Hepatocyte (in vitro differentiated cells): Measurements from ENCODE around the gene PLCH2. TPM values are rescaled to one million over a fixed set of nuclear protein-coding genes. Genes with fewer than 3 reads are reported as not detected.

ENCODE experiments used
- DNase-seq: peaks from one replicate; pipeline ENCODE4 v3.0.0-alpha.2; 2016; ENCODE audit warnings: low spot score
- H2AFZ ChIP-seq: fragments of 200-600 bp; sonication (generic); 2 replicates; pipeline ENCODE4 v1.6.0; 2016; ENCODE audit warnings: antibody characterized with exemption, mild to moderate bottlenecking
- H3K27ac ChIP-seq: fragments of 200-600 bp; sonication (generic); 2 replicates; pipeline ENCODE4 v1.5.1; 2016; ENCODE audit warnings: mild to moderate bottlenecking
- H3K27me3 ChIP-seq: fragments of 200-600 bp; sonication (generic); 2 replicates; pipeline ENCODE4 v1.6.1; 2016
- H3K36me3 ChIP-seq: fragments of 200-600 bp; sonication (generic); replicated peaks from 2 replicates; pipeline ENCODE4 v1.5.1; 2016; ENCODE audit warnings: low read depth; ENCODE audit not compliant: insufficient read depth
- H3K4me1 ChIP-seq: fragments of 200-600 bp; sonication (generic); 2 replicates; pipeline ENCODE4 v1.5.1; 2016; ENCODE audit warnings: mild to moderate bottlenecking, moderate library complexity; ENCODE audit not compliant: insufficient read depth
- H3K4me2 ChIP-seq: fragments of 200-600 bp; sonication (generic); 2 replicates; pipeline ENCODE4 v1.6.0; 2016
- H3K4me3 ChIP-seq: fragments of 200-600 bp; sonication (generic); 2 replicates; pipeline ENCODE4 v1.5.1; 2016; ENCODE audit warnings: mild to moderate bottlenecking
- H3K79me2 ChIP-seq: fragments of 200-600 bp; sonication (generic); 2 replicates; pipeline ENCODE4 v1.6.0; 2017; ENCODE audit warnings: mild to moderate bottlenecking
- H3K9me2 ChIP-seq: fragments of 200-600 bp; sonication (generic); replicated peaks from 2 replicates; pipeline ENCODE4 v1.6.0; 2017; ENCODE audit warnings: mild to moderate bottlenecking; ENCODE audit not compliant: insufficient read depth
- H3K9me3 ChIP-seq: fragments of 200-600 bp; sonication (generic); 2 replicates; pipeline ENCODE4 v1.5.1; 2016; ENCODE audit warnings: low read depth, mild to moderate bottlenecking
- H4K20me1 ChIP-seq: fragments of 200-600 bp; sonication (generic); 2 replicates; pipeline ENCODE4 v1.6.0; 2016; ENCODE audit warnings: mild to moderate bottlenecking; ENCODE audit not compliant: insufficient read depth, poor library complexity, severe bottlenecking
- EZH2 ChIP-seq: fragments of 200-600 bp; sonication (generic); IDR thresholded peaks from 2 replicates; pipeline ENCODE4 v1.6.1; 2016; ENCODE audit warnings: antibody characterized with exemption, mild to moderate bottlenecking, borderline replicate concordance
- EZH2phosphoT487 ChIP-seq: fragments of 200-600 bp; sonication (generic); IDR thresholded peaks from one replicate; pipeline ENCODE4 v1.6.1; 2018; ENCODE audit warnings: antibody characterized with exemption, mild to moderate bottlenecking, low read depth, moderate library complexity; ENCODE audit not compliant: unreplicated experiment, severe bottlenecking
- WGBS: methylation state at CpG from one replicate; pipeline ENCODE4 v1.1.6; 2016; ENCODE audit warnings: low lambda C conversion rate; ENCODE audit errors: missing lambda C conversion rate; 5-methylcytosine and 5-hydroxymethylcytosine counted together
- polyA plus RNA-seq: library from polyadenylated mRNA; unstranded; fragments of >200 nt; fragmentation: Nextera tagmentation; extraction: Ambion mirVana; gene quantifications from 2 replicates; pipeline ENCODE4 v1.2.1, GENCODE V29; 2016
- total RNA-seq: library from RNA; depleted of rRNA; stranded (reverse); fragments of >200 nt; gene quantifications from 2 replicates; pipeline ENCODE4 v1.2.3, GENCODE V29; 2014
- TF ChIP-seq, protein P1 (sequence below): fragments of 200-600 bp; sonication (generic); IDR thresholded peaks from 2 replicates; pipeline ENCODE4 v1.5.1; 2016; ENCODE audit warnings: antibody characterized with exemption, mild to moderate bottlenecking; ENCODE audit not compliant: poor library complexity

Gene PLCH2
- total and polyA plus RNA-seq, 2 experiments from 2014 or later: 1.3 to 3.4 TPM

DNA sequence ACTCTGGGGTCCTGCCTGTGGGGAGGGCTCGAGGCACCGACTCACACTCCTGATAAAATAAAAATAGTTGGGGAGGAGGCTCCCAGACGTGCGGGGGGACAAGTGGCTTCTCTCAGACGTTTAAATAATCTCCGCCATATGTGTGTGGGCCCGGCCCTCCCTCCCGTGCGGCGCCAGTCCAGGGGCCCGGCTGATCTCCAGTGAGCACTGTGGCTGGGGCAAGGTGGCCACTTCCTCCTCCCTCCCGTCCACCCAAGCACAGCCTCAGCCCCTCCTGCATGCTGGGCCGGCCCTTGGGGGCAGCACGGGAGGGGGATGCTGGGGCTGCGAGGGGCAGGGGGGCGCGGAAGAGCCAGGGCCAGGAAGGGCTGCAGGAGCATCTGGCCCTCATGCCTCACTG, 4.0 kb upstream of the PLCH2 start:
- no peaks in the 10 kb centered on the region for H3K9me2 ChIP-seq
- H3K9me3 ChIP-seq: no peaks in the 10 kb centered on the region
- H3K4me3 ChIP-seq: no peak overlapping the region
- no peak overlapping the region for H2AFZ ChIP-seq
- no peaks in the 10 kb centered on the region for H3K79me2 ChIP-seq
- TF ChIP-seq, protein P1, sequence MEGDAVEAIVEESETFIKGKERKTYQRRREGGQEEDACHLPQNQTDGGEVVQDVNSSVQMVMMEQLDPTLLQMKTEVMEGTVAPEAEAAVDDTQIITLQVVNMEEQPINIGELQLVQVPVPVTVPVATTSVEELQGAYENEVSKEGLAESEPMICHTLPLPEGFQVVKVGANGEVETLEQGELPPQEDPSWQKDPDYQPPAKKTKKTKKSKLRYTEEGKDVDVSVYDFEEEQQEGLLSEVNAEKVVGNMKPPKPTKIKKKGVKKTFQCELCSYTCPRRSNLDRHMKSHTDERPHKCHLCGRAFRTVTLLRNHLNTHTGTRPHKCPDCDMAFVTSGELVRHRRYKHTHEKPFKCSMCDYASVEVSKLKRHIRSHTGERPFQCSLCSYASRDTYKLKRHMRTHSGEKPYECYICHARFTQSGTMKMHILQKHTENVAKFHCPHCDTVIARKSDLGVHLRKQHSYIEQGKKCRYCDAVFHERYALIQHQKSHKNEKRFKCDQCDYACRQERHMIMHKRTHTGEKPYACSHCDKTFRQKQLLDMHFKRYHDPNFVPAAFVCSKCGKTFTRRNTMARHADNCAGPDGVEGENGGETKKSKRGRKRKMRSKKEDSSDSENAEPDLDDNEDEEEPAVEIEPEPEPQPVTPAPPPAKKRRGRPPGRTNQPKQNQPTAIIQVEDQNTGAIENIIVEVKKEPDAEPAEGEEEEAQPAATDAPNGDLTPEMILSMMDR: no peak
- TF ChIP-seq EZH2 (no peak), EZH2phosphoT487 (no peak)
- no peaks in the 10 kb centered on the region for H4K20me1 ChIP-seq
- WGBS: 74% methylated on average over 10 of the region's 17 CpGs
- no peaks in the 10 kb centered on the region for H3K36me3 ChIP-seq
- no peak for DNase-seq
- peaks cover 10% of the 10 kb centered on the region for H3K27me3 ChIP-seq
- peaks cover 9% of the 10 kb centered on the region for H3K4me1 ChIP-seq
- no peak overlapping the region for H3K4me2 ChIP-seq
- no peak overlapping the region for H3K27ac ChIP-seq

DNA sequence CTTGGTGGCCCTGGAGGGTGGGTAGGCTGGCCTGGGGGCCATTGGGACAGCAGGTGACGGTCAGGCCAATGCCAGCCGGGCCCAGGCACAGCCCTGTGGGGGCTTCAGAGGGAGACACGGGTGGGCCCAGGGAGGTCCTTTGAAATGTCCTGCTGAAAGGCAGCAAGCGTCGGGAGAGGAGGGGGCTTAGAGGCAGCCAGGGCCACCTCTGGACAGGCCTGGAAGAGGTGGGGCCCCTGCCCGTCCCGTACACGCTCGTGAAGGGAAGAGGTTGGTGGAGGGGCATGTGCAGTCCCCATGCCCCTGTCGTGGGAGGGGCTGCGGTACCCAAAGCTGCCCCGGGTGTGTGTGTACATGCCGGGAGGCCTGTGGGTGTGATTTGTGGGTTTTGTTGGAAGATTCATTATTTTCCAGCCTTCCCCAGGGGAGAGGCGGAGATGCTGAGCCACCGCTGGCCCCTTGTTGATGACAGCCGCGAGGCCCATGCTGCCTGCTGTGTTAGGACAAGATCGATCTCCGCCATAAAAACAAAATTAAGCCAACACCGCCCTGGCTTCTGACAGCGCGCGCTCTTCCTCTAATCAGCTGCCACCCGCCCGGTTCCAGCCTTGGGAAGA, 3.4 kb upstream of the PLCH2 start:
- Histone ChIP-seq H3K9me2 (no peaks in the 10 kb centered on the region), H3K79me2 (no peaks in the 10 kb centered on the region), H3K36me3 (no peaks in the 10 kb centered on the region), H3K27me3 (peaks cover 10% of the 10 kb centered on the region), H3K4me1 (peaks cover 9% of the 10 kb centered on the region), H4K20me1 (no peaks in the 10 kb centered on the region), H3K4me3 (no peak overlapping the region), H3K4me2 (no peak overlapping the region), H3K27ac (no peak overlapping the region), H3K9me3 (no peaks in the 10 kb centered on the region), H2AFZ (no peak overlapping the region)
- WGBS: 87% methylated on average over 25 of the region's 25 CpGs
- no peak for DNase-seq
- TF ChIP-seq EZH2phosphoT487: no peak
- TF ChIP-seq, protein P1: no peak
- TF ChIP-seq EZH2: no peak

DNA sequence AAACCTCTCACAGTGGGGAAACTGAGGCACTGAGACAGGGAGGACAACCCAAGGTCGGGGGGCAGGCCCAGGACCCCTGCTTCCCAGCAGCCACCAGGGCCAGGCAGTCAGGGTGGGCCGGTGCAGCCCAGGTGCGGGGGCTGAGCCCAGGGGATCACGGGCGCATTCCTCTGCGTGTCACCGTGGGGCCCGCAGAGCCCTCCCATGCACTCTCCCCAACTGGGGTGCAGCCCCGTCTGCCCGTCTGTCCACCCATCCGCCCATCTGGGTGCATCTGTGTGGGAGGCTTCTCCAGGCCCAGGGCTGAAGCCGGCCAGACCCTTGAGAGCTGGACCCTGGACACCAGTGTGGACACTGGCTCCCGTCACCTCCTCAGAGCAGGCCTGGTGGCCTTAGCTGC, 2.9 kb upstream of the PLCH2 start:
- Histone ChIP-seq H3K79me2 (no peaks in the 10 kb centered on the region), H3K9me2 (no peaks in the 10 kb centered on the region), H3K4me1 (peaks cover 9% of the 10 kb centered on the region), H3K4me3 (no peak overlapping the region), H3K27me3 (peaks cover 9% of the 10 kb centered on the region), H3K9me3 (no peaks in the 10 kb centered on the region), H4K20me1 (no peaks in the 10 kb centered on the region), H3K36me3 (no peaks in the 10 kb centered on the region), H2AFZ (no peak overlapping the region), H3K4me2 (no peak overlapping the region), H3K27ac (no peak overlapping the region)
- no peak for DNase-seq
- no peak for TF ChIP-seq EZH2
- no peak for TF ChIP-seq EZH2phosphoT487
- TF ChIP-seq, protein P1: no peak
- WGBS: 92% methylated on average over 13 of the region's 13 CpGs
